Gastrocnemius medialis (tissue), 4 donors: ENCODE measurements around the gene LAMA3. TPM values are rescaled to one million over a fixed set of nuclear protein-coding genes. Genes with fewer than 3 reads are reported as not detected.

Experiments used
- ATAC-seq, 2 donors: fragments of 150-250 bp; one replicate each; pipeline ENCODE4 v1.9.1; 2016
- DNase-seq, 2 donors: peaks; one replicate each; pipeline ENCODE4 v3.0.0-alpha.2; 2019
- H3K27ac ChIP-seq, 4 donors: fragments of 200-600 bp; sonication (generic); 1 replicate in 1 of 4; 2 replicates in 3 of 4; pipeline ENCODE4 v1.5.1; 2016 to 2018; ENCODE audit warnings: mild to moderate bottlenecking in 2 of 4, moderate library complexity in 1 of 4
- H3K27me3 ChIP-seq, 3 donors: fragments of 200-600 bp; sonication (generic) in 2 of 3; 1 replicate in 1 of 3; 2 replicates in 2 of 3; pipeline versions ENCODE4 v1.5.1 to v1.6.0; 2016 to 2019; ENCODE audit warnings: mild to moderate bottlenecking in 1 of 3, moderate library complexity in 1 of 3
- H3K36me3 ChIP-seq, 2 donors: fragments of 200-600 bp; sonication (generic) in 1 of 2; one replicate each; pipeline ENCODE4 v1.5.1; 2017 to 2018
- H3K4me1 ChIP-seq, 2 donors: fragments of 200-600 bp; sonication (generic) in 1 of 2; one replicate each; pipeline ENCODE4 v1.5.1; 2016 to 2017; ENCODE audit warnings: mild to moderate bottlenecking in 2 of 2
- H3K4me3 ChIP-seq, 4 donors: fragments of 200-600 bp; sonication (generic) in 3 of 4; 1 replicate in 1 of 4; 2 replicates in 3 of 4; pipeline ENCODE4 v1.5.1; 2016 to 2019; ENCODE audit warnings: mild to moderate bottlenecking in 2 of 4
- H3K9me3 ChIP-seq, 3 donors: fragments of 200-600 bp; sonication (generic) in 2 of 3; 1 replicate in 1 of 3; 2 replicates in 2 of 3; pipeline ENCODE4 v1.5.1; 2016 to 2019
- POLR2A ChIP-seq, 2 donors: fragments of 450-650 bp; IDR thresholded peaks; one replicate each; pipeline ENCODE4 v1.6.1; 2017; ENCODE audit warnings: antibody characterized with exemption in 2 of 2, mild to moderate bottlenecking in 2 of 2, moderate library complexity in 2 of 2
- in situ Hi-C, 4 donors: fragments of 200-750 bp; cut with MboI; loops; one replicate each; pipeline versions ENCODE4 v1.15.0 to v1.8.0; 2017; ENCODE audit warnings: low sequenced_read_pairs in 4 of 4
- intact Hi-C: fragments of 100-400 bp; cut with DNase I; formaldehyde crosslinking; loops from one replicate; pipeline ENCODE4 v1.15.1; 2023; ENCODE audit warnings: low total_unique reads
- total RNA-seq, 4 donors: library from RNA; depleted of rRNA; stranded (reverse); fragments of >200 nt; gene quantifications; one replicate each; pipeline versions ENCODE4 v1.1.0 to v1.2.3, GENCODE V29; 2016
- TF ChIP-seq, protein P1 (sequence below), 5 experiments: fragments of 450-650 bp in 3 of 5; fragments of 200-600 bp in 2 of 5; sonication (generic) in 2 of 5; IDR thresholded peaks in 4 of 5; conservative IDR thresholded peaks in 1 of 5; 1 replicate in 4 of 5; 2 replicates in 1 of 5; pipeline ENCODE4 v1.5.1; 2016 to 2019; ENCODE audit warnings: antibody characterized with exemption in 5 of 5, mild to moderate bottlenecking in 3 of 5, moderate library complexity in 3 of 5

Gene LAMA3
- total RNA-seq, 4 donors from 2014 or later: 1.1 to 5.3 (median 2.1) TPM

DNA sequence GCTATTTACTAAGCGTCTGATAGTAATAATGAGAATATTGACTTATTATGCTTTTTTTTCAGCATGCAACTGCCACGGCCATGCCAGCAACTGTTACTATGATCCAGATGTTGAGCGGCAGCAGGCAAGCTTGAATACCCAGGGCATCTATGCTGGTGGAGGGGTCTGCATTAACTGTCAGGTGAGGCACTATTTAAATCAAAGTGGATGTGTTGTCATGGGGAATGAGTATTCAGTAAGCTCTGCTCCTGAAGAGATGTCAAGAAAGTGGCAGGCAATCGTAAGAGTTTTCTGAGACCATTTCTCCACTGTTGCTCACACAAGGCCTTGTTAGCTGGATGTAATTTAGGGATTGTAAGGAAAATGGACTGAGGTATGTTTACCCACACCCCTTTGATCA lies 74.1 kb downstream of the LAMA3 start:
- Histone ChIP-seq H3K4me3 (no peak overlapping the region), H3K36me3 (no peaks in the 10 kb centered on the region), H3K27ac (no peak overlapping the region), H3K4me1 (no peaks in the 10 kb centered on the region), H3K27me3 (no peaks in the 10 kb centered on the region), H3K9me3 (no peaks in the 10 kb centered on the region)
- no peak for ATAC-seq
- DNase-seq: no peak
- intact Hi-C loops: no loop called here
- TF ChIP-seq POLR2A (IDR thresholded peaks at IDR 0.05): no peak
- TF ChIP-seq, protein P1, sequence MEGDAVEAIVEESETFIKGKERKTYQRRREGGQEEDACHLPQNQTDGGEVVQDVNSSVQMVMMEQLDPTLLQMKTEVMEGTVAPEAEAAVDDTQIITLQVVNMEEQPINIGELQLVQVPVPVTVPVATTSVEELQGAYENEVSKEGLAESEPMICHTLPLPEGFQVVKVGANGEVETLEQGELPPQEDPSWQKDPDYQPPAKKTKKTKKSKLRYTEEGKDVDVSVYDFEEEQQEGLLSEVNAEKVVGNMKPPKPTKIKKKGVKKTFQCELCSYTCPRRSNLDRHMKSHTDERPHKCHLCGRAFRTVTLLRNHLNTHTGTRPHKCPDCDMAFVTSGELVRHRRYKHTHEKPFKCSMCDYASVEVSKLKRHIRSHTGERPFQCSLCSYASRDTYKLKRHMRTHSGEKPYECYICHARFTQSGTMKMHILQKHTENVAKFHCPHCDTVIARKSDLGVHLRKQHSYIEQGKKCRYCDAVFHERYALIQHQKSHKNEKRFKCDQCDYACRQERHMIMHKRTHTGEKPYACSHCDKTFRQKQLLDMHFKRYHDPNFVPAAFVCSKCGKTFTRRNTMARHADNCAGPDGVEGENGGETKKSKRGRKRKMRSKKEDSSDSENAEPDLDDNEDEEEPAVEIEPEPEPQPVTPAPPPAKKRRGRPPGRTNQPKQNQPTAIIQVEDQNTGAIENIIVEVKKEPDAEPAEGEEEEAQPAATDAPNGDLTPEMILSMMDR (IDR thresholded peaks at IDR 0.05 in 4 of 5, conservative IDR thresholded peaks at IDR 0.05 in 1 of 5): no peak
- in situ Hi-C loops: loop anchor here in 1 of 4 donors (25.0 kb wide), 1 partner anchor 101 kb away; the partner anchor contains the start of gene ANKRD29

DNA sequence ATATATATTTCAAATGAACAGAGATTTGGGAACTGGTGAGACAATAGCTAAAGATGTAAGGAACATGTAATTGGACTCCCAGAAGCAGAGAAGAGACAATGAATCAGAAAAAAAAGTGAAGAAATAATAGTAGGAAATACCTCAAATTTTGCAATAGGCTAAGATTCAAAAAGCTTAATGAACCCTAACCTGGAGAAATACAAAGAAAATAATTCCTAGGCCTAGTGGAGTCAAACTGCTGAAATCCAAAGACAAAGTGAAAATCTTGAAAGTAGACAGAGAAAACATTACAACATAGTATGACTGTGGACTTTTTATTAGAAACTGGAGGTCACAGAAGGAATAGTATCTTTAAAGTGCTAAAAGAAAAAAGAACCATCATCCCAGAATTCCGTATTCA lies 76.7 kb downstream of the LAMA3 start:
- TF ChIP-seq, protein P1 (IDR thresholded peaks at IDR 0.05 in 4 of 5, conservative IDR thresholded peaks at IDR 0.05 in 1 of 5): no peak
- TF ChIP-seq POLR2A (IDR thresholded peaks at IDR 0.05): no peak

DNA sequence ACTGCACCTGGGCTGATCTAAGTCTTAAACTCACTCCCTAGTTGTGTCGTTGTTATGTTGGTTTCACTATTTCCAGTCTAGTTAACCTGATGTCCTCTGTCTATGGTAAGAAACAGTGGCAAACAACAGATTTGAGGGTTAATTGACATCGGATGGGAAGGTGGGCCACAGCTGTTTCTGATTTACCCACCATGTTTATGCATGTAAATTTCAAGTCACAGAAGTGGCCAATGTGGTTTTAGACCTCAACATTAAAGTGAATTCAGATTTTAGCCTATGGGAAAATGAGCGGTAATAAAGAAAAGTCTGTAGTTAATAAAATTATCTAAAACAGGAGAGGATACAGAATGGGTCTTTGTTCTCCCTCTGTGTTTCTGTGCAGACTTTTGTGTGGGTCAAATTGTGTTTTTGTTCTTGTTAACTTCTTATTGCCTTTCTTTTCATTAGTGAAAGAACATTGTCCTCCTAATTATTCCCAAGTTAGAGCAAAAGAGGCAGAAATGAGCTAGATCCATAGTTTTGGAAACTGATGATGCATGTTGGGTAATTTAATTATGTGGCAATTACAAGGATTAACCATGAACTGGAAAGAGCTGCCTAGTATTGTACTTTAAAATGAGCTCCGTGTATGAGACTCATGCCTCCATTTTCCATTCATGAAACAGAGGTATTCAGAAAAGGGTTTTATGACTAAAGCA lies 83.2 kb downstream of the LAMA3 start:
- ATAC-seq: no peak
- Histone ChIP-seq H3K4me1 (no peaks in the 10 kb centered on the region), H3K9me3 (no peaks in the 10 kb centered on the region), H3K4me3 (no peak overlapping the region), H3K36me3 (no peaks in the 10 kb centered on the region), H3K27ac (no peak overlapping the region), H3K27me3 (no peaks in the 10 kb centered on the region)
- DNase-seq: no peak
- in situ Hi-C loops (loop anchor here in 1 of 4 donors (25.0 kb wide), 1 partner anchor 110 kb away; the partner anchor contains the start of gene ANKRD29), intact Hi-C loops (no loop called here)
- TF ChIP-seq, protein P1 (IDR thresholded peaks at IDR 0.05 in 4 of 5, conservative IDR thresholded peaks at IDR 0.05 in 1 of 5): no peak
- no peak for TF ChIP-seq POLR2A (IDR thresholded peaks at IDR 0.05)

More for the DNA sequence above, 76.7 kb downstream of the LAMA3 start:
- in situ Hi-C loops: loop anchor here in 1 of 4 donors (25.0 kb wide), 1 partner anchor 104 kb away; the partner anchor contains the start of gene ANKRD29
- no peak overlapping the region for H3K27ac ChIP-seq
- no peak for DNase-seq
- no peaks in the 10 kb centered on the region for H3K27me3 ChIP-seq
- H3K9me3 ChIP-seq: no peaks in the 10 kb centered on the region
- no peaks in the 10 kb centered on the region for H3K36me3 ChIP-seq
- no peak overlapping the region for H3K4me3 ChIP-seq
- no peaks in the 10 kb centered on the region for H3K4me1 ChIP-seq
- intact Hi-C loops: no loop called here
- no peak for ATAC-seq

DNA sequence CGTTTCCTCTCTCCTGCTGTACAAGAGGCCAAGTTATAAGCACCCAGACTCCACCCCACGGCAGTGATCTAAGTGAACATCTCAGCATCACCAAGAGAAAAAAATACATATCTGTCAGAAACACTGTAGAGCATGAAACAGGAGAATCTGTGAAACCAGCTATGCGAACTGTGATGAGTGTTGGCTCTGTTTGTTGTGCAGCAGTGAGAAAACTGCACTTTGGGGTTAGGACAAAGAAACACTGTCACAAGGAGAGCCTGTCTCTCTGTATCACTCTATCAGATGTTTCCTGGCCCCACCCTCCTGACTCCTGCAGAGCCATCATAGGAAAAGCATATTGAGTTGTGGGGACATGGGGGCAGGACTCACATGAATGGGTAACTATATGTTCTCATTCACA lies 87.1 kb downstream of the LAMA3 start:
- Histone ChIP-seq H3K4me3 (no peak overlapping the region), H3K27me3 (no peaks in the 10 kb centered on the region), H3K4me1 (no peaks in the 10 kb centered on the region), H3K9me3 (no peaks in the 10 kb centered on the region), H3K36me3 (no peaks in the 10 kb centered on the region), H3K27ac (no peak overlapping the region)
- ATAC-seq: no peak
- intact Hi-C loops (no loop called here), in situ Hi-C loops (no loop called here)
- TF ChIP-seq POLR2A (IDR thresholded peaks at IDR 0.05): no peak
- no peak for DNase-seq

DNA sequence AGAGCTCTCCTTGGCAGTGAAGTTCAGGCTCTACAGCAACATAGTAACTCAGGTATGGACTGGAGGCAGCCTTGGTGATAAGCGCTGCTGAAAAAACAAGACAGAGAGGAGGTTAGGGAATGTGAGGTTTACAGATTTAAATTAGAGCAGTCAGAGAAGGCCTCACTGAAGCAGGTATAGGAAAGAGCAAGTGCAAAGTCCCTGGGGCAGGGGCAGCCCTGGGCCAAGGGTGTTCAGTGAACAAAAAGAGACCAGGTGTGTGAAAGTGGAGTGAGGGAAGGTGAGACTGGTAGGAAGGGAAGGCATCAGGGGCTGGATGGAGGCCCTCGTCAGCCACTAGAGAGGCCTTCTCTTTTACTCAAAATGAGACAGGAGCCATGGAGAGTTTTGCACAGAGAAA lies 89.6 kb downstream of the LAMA3 start:
- H3K27ac ChIP-seq: no peak overlapping the region
- no peak overlapping the region for H3K4me3 ChIP-seq
- intact Hi-C loops (no loop called here), in situ Hi-C loops (no loop called here)
- H3K4me1 ChIP-seq: no peaks in the 10 kb centered on the region
- no peaks in the 10 kb centered on the region for H3K27me3 ChIP-seq
- no peaks in the 10 kb centered on the region for H3K9me3 ChIP-seq
- H3K36me3 ChIP-seq: no peaks in the 10 kb centered on the region
- DNase-seq (no peak), ATAC-seq (no peak)
- TF ChIP-seq POLR2A (IDR thresholded peaks at IDR 0.05): no peak
- TF ChIP-seq, protein P1 (IDR thresholded peaks at IDR 0.05 in 4 of 5, conservative IDR thresholded peaks at IDR 0.05 in 1 of 5): no peak
